K562 (cell line): ENCODE data around the gene CTDNEP1. TPM values are rescaled to one million over a fixed set of nuclear protein-coding genes. Genes with fewer than 3 reads are reported as not detected.

Experiments used
- ATAC-seq: fragments of 200-7000 bp; cut with Tn5 transposase; 3 replicates; pipeline ENCODE4 v1.9.1; 2020; ENCODE audit warnings: moderate library complexity
- BruUV-seq: library from RNA; stranded (reverse); fragments of 400-500 nt; replicated peaks from 2 replicates; lab custom pipeline; 2021; lab: Mats Ljungman, UMichigan
- CTCF ChIA-PET: fragments of 300-600 bp; formaldehyde crosslinking; extraction: SDS; loops from one replicate; lab custom pipeline; 2021; ENCODE audit warnings: low intra/inter-chr PET ratio; lab: Yijun Ruan, JAX
- POLR2A ChIA-PET: fragments of 300-600, 350-650 bp; sonication (Branson Sonifier 250); formaldehyde crosslinking; extraction: SDS; loops from one replicate; lab custom pipeline; 2021; ENCODE audit warnings: antibody characterized with exemption, inconsistent platforms; lab: Yijun Ruan, JAX
- DNase-seq, 4 experiments: peaks; one replicate each; pipeline versions ENCODE4 v3.0.0 to v3.0.0-alpha.2; 2011 to 2018; ENCODE audit warnings: low spot score in 3 of 4, mixed read lengths in 3 of 4; ENCODE audit errors: extremely low read depth in 1 of 4
- FAIRE-seq: peaks from 2 replicates; lab custom pipeline; 2011; peaks lifted over from hg19 to GRCh38; lab: Jason Lieb, UNC
- H2AFZ ChIP-seq: 2 replicates; pipeline ENCODE4 v1.6.0; 2011; ENCODE audit warnings: low read depth, low read length, control low read depth, inconsistent platforms
- H3K27ac ChIP-seq: fragments of 200-600 bp; 3 replicates; pipeline ENCODE4 v1.8.0; 2011; ENCODE audit warnings: low read depth, mild to moderate bottlenecking, control low read depth, inconsistent platforms, low read length, moderate library complexity, mixed read lengths; ENCODE audit errors: extremely low read depth
- H3K27me3 ChIP-seq, 2 experiments: fragments of 300-600 bp in 1 of 2; 2 replicates in 1 of 2; 3 replicates in 1 of 2; pipeline versions ENCODE4 v1.6.0 to v1.8.0; 2011; ENCODE audit warnings: inconsistent platforms in 2 of 2, low read length in 2 of 2, mild to moderate bottlenecking in 1 of 2, mixed read lengths in 1 of 2, moderate library complexity in 1 of 2; ENCODE audit not compliant: control insufficient read depth in 2 of 2, insufficient read depth in 2 of 2
- H3K36me3 ChIP-seq: fragments of 300-600 bp; 3 replicates; pipeline ENCODE4 v1.8.0; 2011; ENCODE audit warnings: mild to moderate bottlenecking, low read length, inconsistent platforms; ENCODE audit not compliant: control insufficient read depth, insufficient read depth
- H3K4me1 ChIP-seq, 2 experiments: fragments of 200-600 bp in 1 of 2; replicated peaks in 1 of 2; 2 replicates in 1 of 2; 3 replicates in 1 of 2; pipeline versions ENCODE4 v1.5.1 to v1.8.0; 2011; ENCODE audit warnings: inconsistent platforms in 2 of 2, low read length in 2 of 2, mild to moderate bottlenecking in 1 of 2, mixed read lengths in 1 of 2, moderate library complexity in 1 of 2; ENCODE audit not compliant: control insufficient read depth in 2 of 2, insufficient read depth in 2 of 2
- H3K4me2 ChIP-seq: 2 replicates; pipeline ENCODE4 v1.6.1; 2011; ENCODE audit warnings: low read length, control low read depth, inconsistent platforms, mixed read lengths; ENCODE audit not compliant: insufficient read depth
- H3K4me3 ChIP-seq: fragments of 200-600 bp; sonication (generic), shearing (Covaris generic); 2 replicates; pipeline ENCODE4 v1.5.1; 2016; ENCODE audit warnings: control low read depth, inconsistent platforms
- H3K79me2 ChIP-seq: fragments of 200-600 bp; 3 replicates; pipeline ENCODE4 v1.8.0; 2011; ENCODE audit warnings: low read length, inconsistent platforms; ENCODE audit not compliant: control insufficient read depth, insufficient read depth
- H3K9ac ChIP-seq, 2 experiments: 2 replicates each; pipeline versions ENCODE4 v1.6.0 to v1.6.1; 2011; ENCODE audit warnings: low read depth in 2 of 2, low read length in 2 of 2, control low read depth in 1 of 2, inconsistent platforms in 1 of 2, mild to moderate bottlenecking in 1 of 2, mixed read lengths in 1 of 2; ENCODE audit not compliant: insufficient read depth in 1 of 2
- H3K9me1 ChIP-seq: one replicate; pipeline ENCODE4 v1.6.0; 2011; ENCODE audit warnings: inconsistent platforms, mild to moderate bottlenecking, low read length, moderate library complexity; ENCODE audit not compliant: control insufficient read depth, insufficient read depth
- H3K9me3 ChIP-seq: replicated peaks from 2 replicates; pipeline ENCODE4 v1.5.1; 2011; ENCODE audit warnings: low read depth, low read length, inconsistent platforms; ENCODE audit not compliant: control insufficient read depth, insufficient read depth
- H4K20me1 ChIP-seq: replicated peaks from 2 replicates; pipeline ENCODE4 v1.6.1; 2011; ENCODE audit warnings: low read length, inconsistent platforms, mixed read lengths; ENCODE audit not compliant: control insufficient read depth, insufficient read depth
- ATF6 ChIP-seq: sonication (generic); formaldehyde crosslinking; IDR thresholded peaks from 2 replicates; pipeline ENCODE4 v1.4.0; 2020; ENCODE audit warnings: mild to moderate bottlenecking, missing genetic modification reagents
- LEF1 ChIP-seq: fragments of 450-650 bp; IDR thresholded peaks from 2 replicates; pipeline ENCODE4 v1.6.1; 2016; ENCODE audit warnings: mild to moderate bottlenecking
- MAZ ChIP-seq, 2 experiments: fragments of 450-650 bp in 1 of 2; sonication (generic) in 1 of 2; formaldehyde crosslinking; IDR thresholded peaks in 1 of 2; conservative IDR thresholded peaks in 1 of 2; 2 replicates each; pipeline versions ENCODE4 v1.4.0 to v1.5.0; 2020; ENCODE audit warnings: mild to moderate bottlenecking in 1 of 2, missing genetic modification reagents in 1 of 2
- ZBTB2 ChIP-seq: fragments of 450-650 bp; IDR thresholded peaks from 2 replicates; pipeline ENCODE4 v1.6.1; 2016; ENCODE audit warnings: antibody characterized with exemption
- ZNF263 ChIP-seq: sonication (generic); formaldehyde crosslinking; IDR thresholded peaks from 2 replicates; pipeline ENCODE4 v1.8.0; 2022; ENCODE audit warnings: mild to moderate bottlenecking, missing genetic modification reagents, borderline replicate concordance
- ZNF445 ChIP-seq: fragments of 250-450 bp; sonication (Bioruptor Pico); IDR thresholded peaks from 2 replicates; pipeline ENCODE4 v1.4.0; 2020; ENCODE audit warnings: low read depth, mild to moderate bottlenecking, moderate library complexity
- ZNF586 ChIP-seq: fragments of 450-650 bp; formaldehyde crosslinking; conservative IDR thresholded peaks from 2 replicates; pipeline ENCODE4 v1.4.0; 2020; ENCODE audit warnings: mild to moderate bottlenecking, moderate library complexity
- WGBS: fragments of 100-300 bp; shearing (Covaris generic); methylation state at CpG from one replicate; pipeline ENCODE4 v1.1.6; 2016; ENCODE audit warnings: low coverage, mixed read lengths; ENCODE audit not compliant: insufficient coverage; ENCODE audit errors: missing lambda C conversion rate; 5-methylcytosine and 5-hydroxymethylcytosine counted together
- in situ Hi-C: fragments of 300-500 bp; cut with MboI; formaldehyde crosslinking; loops from 4 replicates; pipeline ENCODE4 v1.15.0; 2018; ENCODE audit warnings: inconsistent platforms, mixed read lengths
- intact Hi-C: fragments of 100-400 bp; cut with micrococcal nuclease; formaldehyde crosslinking; loops from 2 replicates; pipeline ENCODE4 v1.14.2; 2022
- polyA plus RNA-seq, 8 experiments: library from polyadenylated mRNA; depleted of rRNA in 4 of 8; stranded (reverse) in 5 of 8; unstranded in 3 of 8; fragments of >200 nt; fragmentation: Nextera tagmentation in 2 of 8; fragmentation: Illumina TruSeq in 1 of 8; extraction: Ambion mirVana in 2 of 8; extraction: Trizol in 1 of 8; gene quantifications; 2 replicates each; pipeline versions ENCODE4 v1.2.1 to v1.2.3, GENCODE V29; 2011 to 2014; ENCODE audit warnings: inconsistent platforms in 1 of 8, missing spikeins in 1 of 8
- total RNA-seq, 7 experiments: library from RNA; depleted of rRNA in 6 of 7; stranded (reverse); fragments of >200 nt in 6 of 7; fragmentation: Illumina TruSeq in 2 of 7; extraction: Trizol in 2 of 7; gene quantifications; 2 replicates each; pipeline versions ENCODE4 v1.2.1 to v1.2.3, GENCODE V29; 2011 to 2021; ENCODE audit warnings: low replicate concordance in 1 of 7
- TF ChIP-seq, protein P1 (sequence below): fragments of 450-650 bp; IDR thresholded peaks from 2 replicates; pipeline ENCODE4 v1.6.1; 2016
- TF ChIP-seq, protein P2 (sequence below): fragments of 200-800 bp; sonication (Bioruptor generic); IDR thresholded peaks from 2 replicates; pipeline ENCODE4 v1.6.1; 2016; ENCODE audit warnings: missing genetic modification characterization, missing compliant biosample characterization

The CTDNEP1 gene
- total and polyA plus RNA-seq, 9 of the 15 experiments (the other 6 are each of a cell fraction or from before 2014, with no cell fraction given): 10.7 to 150 (median 28.5) TPM

GRCh38 chr17:7235693-7236665 is 15.6 kb downstream of the CTDNEP1 start:
- peak overlapping the region; percentile 3; the same call in 1 of the 2 replicates for H3K4me3 ChIP-seq
- peaks cover 92% of the 10 kb centered on the region for H3K79me2 ChIP-seq
- no peak for ATAC-seq
- peak overlapping the region; percentile 56 for H3K4me2 ChIP-seq
- FAIRE-seq: peak; percentile 78
- H3K27ac ChIP-seq: peak overlapping the region; percentile 89; the same call in 2 of the 3 replicates
- in situ Hi-C loops: no loop called here
- peaks cover 4% of the 10 kb centered on the region for H3K9me1 ChIP-seq
- ChIA-PET POLR2A (interaction anchor here (1.3 to 6.6 kb wide), 3 partner anchors 11 to 14 kb away, joined by 4 to 73 read pairs (median 8); partner anchors contain the start of genes ACADVL and DLG4), CTCF (no interaction called here)
- intact Hi-C loops: loop anchor here (5.0 kb wide), 1 partner anchor 46 kb away; the partner anchor contains the start of gene SLC2A4
- TSS peak; percentile 14 for BruUV-seq
- 53% methylated on average over 14 of the region's 22 CpGs for WGBS
- no peak overlapping the region for H2AFZ ChIP-seq
- no peaks in the 10 kb centered on the region for H3K9me3 ChIP-seq
- DNase-seq: peak in 2 of 4 experiments; percentile 13 to 71
- H3K9ac ChIP-seq: peak overlapping the region; percentile 31 to 76; a peak in 3 of 4 replicates
- peaks cover 31 to 40% of the 10 kb centered on the region in 2 experiments; a peak in 4 of 5 replicates for H3K4me1 ChIP-seq
- peaks cover 12% of the 10 kb centered on the region for H4K20me1 ChIP-seq
- H3K36me3 ChIP-seq: peaks cover 50% of the 10 kb centered on the region; the same call in 2 of the 3 replicates
- no peaks in the 10 kb centered on the region for H3K27me3 ChIP-seq
- TF ChIP-seq, protein P1, sequence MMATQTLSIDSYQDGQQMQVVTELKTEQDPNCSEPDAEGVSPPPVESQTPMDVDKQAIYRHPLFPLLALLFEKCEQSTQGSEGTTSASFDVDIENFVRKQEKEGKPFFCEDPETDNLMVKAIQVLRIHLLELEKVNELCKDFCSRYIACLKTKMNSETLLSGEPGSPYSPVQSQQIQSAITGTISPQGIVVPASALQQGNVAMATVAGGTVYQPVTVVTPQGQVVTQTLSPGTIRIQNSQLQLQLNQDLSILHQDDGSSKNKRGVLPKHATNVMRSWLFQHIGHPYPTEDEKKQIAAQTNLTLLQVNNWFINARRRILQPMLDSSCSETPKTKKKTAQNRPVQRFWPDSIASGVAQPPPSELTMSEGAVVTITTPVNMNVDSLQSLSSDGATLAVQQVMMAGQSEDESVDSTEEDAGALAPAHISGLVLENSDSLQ: no peak
- no peak for TF ChIP-seq ZBTB2
- TF ChIP-seq ZNF263 (CRISPR knock-in tag): peak; percentile 15; the same call in 1 of the 2 replicates
- no peak for TF ChIP-seq MAZ (CRISPR knock-in tag; conservative IDR thresholded peaks at IDR 0.05 in 1 of 2, IDR thresholded peaks at IDR 0.05 in 1 of 2)
- TF ChIP-seq, protein P2, sequence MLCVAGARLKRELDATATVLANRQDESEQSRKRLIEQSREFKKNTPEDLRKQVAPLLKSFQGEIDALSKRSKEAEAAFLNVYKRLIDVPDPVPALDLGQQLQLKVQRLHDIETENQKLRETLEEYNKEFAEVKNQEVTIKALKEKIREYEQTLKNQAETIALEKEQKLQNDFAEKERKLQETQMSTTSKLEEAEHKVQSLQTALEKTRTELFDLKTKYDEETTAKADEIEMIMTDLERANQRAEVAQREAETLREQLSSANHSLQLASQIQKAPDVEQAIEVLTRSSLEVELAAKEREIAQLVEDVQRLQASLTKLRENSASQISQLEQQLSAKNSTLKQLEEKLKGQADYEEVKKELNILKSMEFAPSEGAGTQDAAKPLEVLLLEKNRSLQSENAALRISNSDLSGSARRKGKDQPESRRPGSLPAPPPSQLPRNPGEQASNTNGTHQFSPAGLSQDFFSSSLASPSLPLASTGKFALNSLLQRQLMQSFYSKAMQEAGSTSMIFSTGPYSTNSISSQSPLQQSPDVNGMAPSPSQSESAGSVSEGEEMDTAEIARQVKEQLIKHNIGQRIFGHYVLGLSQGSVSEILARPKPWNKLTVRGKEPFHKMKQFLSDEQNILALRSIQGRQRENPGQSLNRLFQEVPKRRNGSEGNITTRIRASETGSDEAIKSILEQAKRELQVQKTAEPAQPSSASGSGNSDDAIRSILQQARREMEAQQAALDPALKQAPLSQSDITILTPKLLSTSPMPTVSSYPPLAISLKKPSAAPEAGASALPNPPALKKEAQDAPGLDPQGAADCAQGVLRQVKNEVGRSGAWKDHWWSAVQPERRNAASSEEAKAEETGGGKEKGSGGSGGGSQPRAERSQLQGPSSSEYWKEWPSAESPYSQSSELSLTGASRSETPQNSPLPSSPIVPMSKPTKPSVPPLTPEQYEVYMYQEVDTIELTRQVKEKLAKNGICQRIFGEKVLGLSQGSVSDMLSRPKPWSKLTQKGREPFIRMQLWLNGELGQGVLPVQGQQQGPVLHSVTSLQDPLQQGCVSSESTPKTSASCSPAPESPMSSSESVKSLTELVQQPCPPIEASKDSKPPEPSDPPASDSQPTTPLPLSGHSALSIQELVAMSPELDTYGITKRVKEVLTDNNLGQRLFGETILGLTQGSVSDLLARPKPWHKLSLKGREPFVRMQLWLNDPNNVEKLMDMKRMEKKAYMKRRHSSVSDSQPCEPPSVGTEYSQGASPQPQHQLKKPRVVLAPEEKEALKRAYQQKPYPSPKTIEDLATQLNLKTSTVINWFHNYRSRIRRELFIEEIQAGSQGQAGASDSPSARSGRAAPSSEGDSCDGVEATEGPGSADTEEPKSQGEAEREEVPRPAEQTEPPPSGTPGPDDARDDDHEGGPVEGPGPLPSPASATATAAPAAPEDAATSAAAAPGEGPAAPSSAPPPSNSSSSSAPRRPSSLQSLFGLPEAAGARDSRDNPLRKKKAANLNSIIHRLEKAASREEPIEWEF (CRISPR knock-in tag): no peak
- TF ChIP-seq ZNF445: no peak
- TF ChIP-seq LEF1: no peak
- TF ChIP-seq ZNF586 (CRISPR knock-in tag): no peak
- TF ChIP-seq ATF6 (CRISPR knock-in tag): no peak
